H9 (cell line): ENCODE measurements around the gene AMT. TPM values are rescaled to one million over a fixed set of nuclear protein-coding genes. Genes with fewer than 3 reads are reported as not detected.

ENCODE experiments used
- DNase-seq: peaks from one replicate; pipeline ENCODE4 v3.0.0-alpha.2; 2017
- H2AFZ ChIP-seq: one replicate; pipeline ENCODE4 v1.6.1; 2013; ENCODE audit warnings: mild to moderate bottlenecking, low read length, control low read depth, moderate library complexity
- H2AK5ac ChIP-seq: 2 replicates; pipeline ENCODE4 v1.6.1; 2013; ENCODE audit warnings: low read length, control low read depth, mixed read lengths; ENCODE audit not compliant: insufficient read length
- H2BK120ac ChIP-seq: one replicate; pipeline ENCODE4 v1.6.1; 2013; ENCODE audit warnings: low read depth, mild to moderate bottlenecking, low read length, control low read depth, inconsistent platforms; ENCODE audit not compliant: poor library complexity, severe bottlenecking
- H2BK12ac ChIP-seq: 2 replicates; pipeline ENCODE4 v1.6.1; 2013; ENCODE audit warnings: low read length, control low read depth, mixed read lengths, low read depth; ENCODE audit not compliant: insufficient read length
- H2BK15ac ChIP-seq: 2 replicates; pipeline ENCODE4 v1.6.1; 2013; ENCODE audit warnings: low read depth, low read length, control low read depth
- H2BK20ac ChIP-seq: one replicate; pipeline ENCODE4 v1.6.1; 2013; ENCODE audit warnings: low read depth, mild to moderate bottlenecking, low read length, control low read depth, inconsistent platforms; ENCODE audit not compliant: poor library complexity, severe bottlenecking
- H2BK5ac ChIP-seq: 2 replicates; pipeline ENCODE4 v1.6.1; 2013; ENCODE audit warnings: low read length, control low read depth, mixed read lengths; ENCODE audit not compliant: insufficient read length
- H3K14ac ChIP-seq: 2 replicates; pipeline ENCODE4 v1.6.1; 2013; ENCODE audit warnings: low read length, control low read depth; ENCODE audit not compliant: insufficient read depth
- H3K18ac ChIP-seq: 2 replicates; pipeline ENCODE4 v1.6.1; 2013; ENCODE audit warnings: low read depth, mild to moderate bottlenecking, mixed read lengths, low read length, control low read depth; ENCODE audit not compliant: insufficient read length
- H3K23ac ChIP-seq: 2 replicates; pipeline ENCODE4 v1.6.1; 2013; ENCODE audit warnings: low read length, control low read depth, mixed read lengths, low read depth; ENCODE audit not compliant: insufficient read length
- H3K23me2 ChIP-seq: 2 replicates; pipeline ENCODE4 v1.6.1; 2013; ENCODE audit warnings: low read depth, mild to moderate bottlenecking, mixed read lengths, low read length, control low read depth; ENCODE audit not compliant: insufficient read length, poor library complexity, severe bottlenecking
- H3K27ac ChIP-seq: 2 replicates; pipeline ENCODE4 v1.5.1; 2013; ENCODE audit warnings: low read length, control low read depth, mixed read lengths, low read depth; ENCODE audit not compliant: insufficient read length
- H3K27me3 ChIP-seq: 2 replicates; pipeline ENCODE4 v1.6.1; 2013; ENCODE audit warnings: low read length, control low read depth, inconsistent platforms; ENCODE audit not compliant: insufficient read depth
- H3K4ac ChIP-seq: 2 replicates; pipeline ENCODE4 v1.6.1; 2013; ENCODE audit warnings: low read depth, mild to moderate bottlenecking, control low read depth, inconsistent platforms, low read length, moderate library complexity
- H3K4me1 ChIP-seq: 2 replicates; pipeline ENCODE4 v1.6.1; 2013; ENCODE audit warnings: low read length, control low read depth, inconsistent platforms; ENCODE audit not compliant: insufficient read depth
- H3K4me2 ChIP-seq: 2 replicates; pipeline ENCODE4 v1.6.1; 2013; ENCODE audit warnings: low read length, control low read depth, mixed read lengths; ENCODE audit not compliant: insufficient read length, insufficient read depth
- H3K56ac ChIP-seq: 2 replicates; pipeline ENCODE4 v1.6.1; 2013; ENCODE audit warnings: low read depth, mild to moderate bottlenecking, mixed read lengths, low read length, control low read depth; ENCODE audit not compliant: insufficient read length
- H3K79me1 ChIP-seq: 2 replicates; pipeline ENCODE4 v1.6.1; 2013; ENCODE audit warnings: low read depth, mild to moderate bottlenecking, moderate library complexity, low read length, control low read depth, inconsistent platforms; ENCODE audit not compliant: insufficient read depth, poor library complexity, severe bottlenecking
- H3K79me2 ChIP-seq: 2 replicates; pipeline ENCODE4 v1.6.1; 2013; ENCODE audit warnings: low read length, control low read depth, inconsistent platforms; ENCODE audit not compliant: insufficient read depth
- H3K9ac ChIP-seq: 2 replicates; pipeline ENCODE4 v1.6.1; 2013; ENCODE audit warnings: low read length, control low read depth, mixed read lengths; ENCODE audit not compliant: insufficient read length; ENCODE audit errors: extremely low read depth
- H3K9me3 ChIP-seq: one replicate; pipeline ENCODE4 v1.6.1; 2013; ENCODE audit warnings: low read depth, low read length, inconsistent platforms; ENCODE audit not compliant: control insufficient read depth
- H3T11ph ChIP-seq: one replicate; pipeline ENCODE4 v1.6.1; 2013; ENCODE audit warnings: mild to moderate bottlenecking, low read length, control low read depth, inconsistent platforms
- H4K20me1 ChIP-seq: one replicate; pipeline ENCODE4 v1.6.1; 2013; ENCODE audit not compliant: control insufficient read depth, insufficient read length, insufficient read depth
- H4K5ac ChIP-seq: 2 replicates; pipeline ENCODE4 v1.6.1; 2013; ENCODE audit warnings: low read depth, mild to moderate bottlenecking, mixed read lengths, low read length, control low read depth; ENCODE audit not compliant: insufficient read length
- H4K8ac ChIP-seq: replicated peaks from 2 replicates; pipeline ENCODE4 v1.6.1; 2013; ENCODE audit warnings: low read length, control low read depth, mixed read lengths, low read depth; ENCODE audit not compliant: insufficient read length
- H4K91ac ChIP-seq: 2 replicates; pipeline ENCODE4 v1.6.1; 2013; ENCODE audit warnings: low read depth, mild to moderate bottlenecking, moderate library complexity, mixed read lengths, low read length, control low read depth; ENCODE audit not compliant: insufficient read length
- H3K27ac Mint-ChIP-seq, 3 experiments: 2 replicates in 2 of 3; 3 replicates in 1 of 3; pipeline ENCODE4 v1.8.0; 2020 to 2021; ENCODE audit warnings: mixed read lengths in 3 of 3, mild to moderate bottlenecking in 1 of 3, moderate library complexity in 1 of 3
- H3K27me3 Mint-ChIP-seq: 2 replicates; pipeline ENCODE4 v1.8.0; 2021; ENCODE audit warnings: low read depth, mild to moderate bottlenecking, moderate library complexity, mixed read lengths
- H3K36me3 Mint-ChIP-seq, 3 experiments: 2 replicates in 2 of 3; 3 replicates in 1 of 3; pipeline ENCODE4 v1.8.0; 2020 to 2021; ENCODE audit warnings: low read depth in 3 of 3, mixed read lengths in 3 of 3; ENCODE audit not compliant: insufficient read depth in 1 of 3
- H3K4me1 Mint-ChIP-seq, 2 experiments: 2 replicates each; pipeline ENCODE4 v1.8.0; 2020; ENCODE audit warnings: mixed read lengths in 2 of 2
- H3K4me3 Mint-ChIP-seq, 2 experiments: 2 replicates in 1 of 2; 3 replicates in 1 of 2; pipeline ENCODE4 v1.8.0; 2020 to 2021; ENCODE audit warnings: mild to moderate bottlenecking in 2 of 2, mixed read lengths in 2 of 2, moderate library complexity in 1 of 2
- H3K9me3 Mint-ChIP-seq, 2 experiments: 2 replicates in 1 of 2; 3 replicates in 1 of 2; pipeline ENCODE4 v1.8.0; 2020; ENCODE audit warnings: mild to moderate bottlenecking in 2 of 2, mixed read lengths in 2 of 2, moderate library complexity in 1 of 2
- WGBS: extraction: QIAGEN DNeasy Blood & Tissue Kit; methylation state at CpG from one replicate; pipeline ENCODE4 v1.1.7; 2013; ENCODE audit warnings: missing lambda C conversion rate, low lambda C conversion rate, mixed read lengths; ENCODE audit not compliant: insufficient read length; ENCODE audit errors: extremely low coverage; 5-methylcytosine and 5-hydroxymethylcytosine counted together
- total RNA-seq: library from RNA; stranded (reverse); gene quantifications from 2 replicates; pipeline ENCODE4 v1.2.1, GENCODE V29; 2021
- TF ChIP-seq, protein P1 (sequence below): fragments of 200-600 bp; sonication (generic); conservative IDR thresholded peaks from 3 replicates; pipeline ENCODE4 v1.8.0; 2021; ENCODE audit warnings: antibody characterized with exemption, mild to moderate bottlenecking

Gene AMT
- total RNA-seq, 1 experiment from 2014 or later, result 41.2 TPM

DNA sequence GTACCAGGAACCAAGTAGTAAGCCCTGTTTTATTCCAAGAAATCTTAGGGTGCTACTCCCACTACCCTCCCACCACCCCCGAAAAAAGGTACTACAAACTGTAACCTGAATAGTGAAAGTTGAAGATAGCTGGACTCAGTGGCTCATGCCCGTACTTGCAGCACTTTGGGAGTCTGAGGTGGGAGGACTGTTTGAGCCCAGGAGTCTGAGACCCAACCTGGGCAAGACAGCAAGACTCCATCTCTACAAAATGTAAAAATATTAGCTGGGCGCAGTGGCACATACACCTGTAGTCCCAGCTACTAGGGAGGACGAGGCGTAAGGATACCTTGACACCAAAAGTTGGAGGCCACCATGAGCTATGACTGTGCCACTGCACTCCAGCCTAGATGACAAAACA lies 18.4 kb downstream of the AMT start:
- Histone ChIP-seq H3K9me3 (no peaks in the 10 kb centered on the region), H4K91ac (no peak overlapping the region), H2BK20ac (no peak overlapping the region), H4K8ac (no peak overlapping the region), H3K23me2 (no peaks in the 10 kb centered on the region), H4K5ac (no peak overlapping the region), H3K18ac (no peak overlapping the region), H3K4ac (no peak overlapping the region), H2BK15ac (no peak overlapping the region), H3K23ac (no peak overlapping the region), H2AK5ac (no peak overlapping the region), H3K79me2 (peaks cover 61% of the 10 kb centered on the region), H3K14ac (no peak overlapping the region), H2BK5ac (no peak overlapping the region), H3K27me3 (no peaks in the 10 kb centered on the region), H3K56ac (no peak overlapping the region), H3K4me1 (peaks cover 3% of the 10 kb centered on the region; the same call in 1 of the 2 replicates), H3K27ac (no peak overlapping the region), H2BK120ac (no peak overlapping the region), H2BK12ac (no peak overlapping the region), H3K9ac (no peak overlapping the region), H2AFZ (no peak overlapping the region), H3T11ph (no peak overlapping the region), H4K20me1 (no peaks in the 10 kb centered on the region), H3K4me2 (no peak overlapping the region), H3K79me1 (peaks cover 14% of the 10 kb centered on the region)
- Mint-ChIP-seq H3K36me3 (peaks cover 10 to 29% (median 26%) of the 10 kb centered on the region in 3 experiments; a peak in 6 of 7 replicates), H3K4me3 (no peak overlapping the region), H3K27me3 (no peaks in the 10 kb centered on the region), H3K27ac (no peak overlapping the region), H3K4me1 (peaks cover 20 to 22% of the 10 kb centered on the region in 2 experiments), H3K9me3 (no peaks in the 10 kb centered on the region)
- no CpG with 5 or more reads among the region's 5 CpGs for WGBS
- TF ChIP-seq, protein P1, sequence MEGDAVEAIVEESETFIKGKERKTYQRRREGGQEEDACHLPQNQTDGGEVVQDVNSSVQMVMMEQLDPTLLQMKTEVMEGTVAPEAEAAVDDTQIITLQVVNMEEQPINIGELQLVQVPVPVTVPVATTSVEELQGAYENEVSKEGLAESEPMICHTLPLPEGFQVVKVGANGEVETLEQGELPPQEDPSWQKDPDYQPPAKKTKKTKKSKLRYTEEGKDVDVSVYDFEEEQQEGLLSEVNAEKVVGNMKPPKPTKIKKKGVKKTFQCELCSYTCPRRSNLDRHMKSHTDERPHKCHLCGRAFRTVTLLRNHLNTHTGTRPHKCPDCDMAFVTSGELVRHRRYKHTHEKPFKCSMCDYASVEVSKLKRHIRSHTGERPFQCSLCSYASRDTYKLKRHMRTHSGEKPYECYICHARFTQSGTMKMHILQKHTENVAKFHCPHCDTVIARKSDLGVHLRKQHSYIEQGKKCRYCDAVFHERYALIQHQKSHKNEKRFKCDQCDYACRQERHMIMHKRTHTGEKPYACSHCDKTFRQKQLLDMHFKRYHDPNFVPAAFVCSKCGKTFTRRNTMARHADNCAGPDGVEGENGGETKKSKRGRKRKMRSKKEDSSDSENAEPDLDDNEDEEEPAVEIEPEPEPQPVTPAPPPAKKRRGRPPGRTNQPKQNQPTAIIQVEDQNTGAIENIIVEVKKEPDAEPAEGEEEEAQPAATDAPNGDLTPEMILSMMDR, result no peak
- no peak for DNase-seq
